Activated naive CD8-positive, alpha-beta T cell treated with anti-CD3 and anti-CD28 coated beads, Interleukin-2, amount 50 U/mL, for 16 hours (primary cell): ENCODE measurements around the gene TSSK2.

ENCODE experiments used
- DNase-seq: peaks from one replicate; pipeline ENCODE4 v3.0.0-alpha.2; 2020; ENCODE audit warnings: low read depth, low spot score

Gene TSSK2

DNA sequence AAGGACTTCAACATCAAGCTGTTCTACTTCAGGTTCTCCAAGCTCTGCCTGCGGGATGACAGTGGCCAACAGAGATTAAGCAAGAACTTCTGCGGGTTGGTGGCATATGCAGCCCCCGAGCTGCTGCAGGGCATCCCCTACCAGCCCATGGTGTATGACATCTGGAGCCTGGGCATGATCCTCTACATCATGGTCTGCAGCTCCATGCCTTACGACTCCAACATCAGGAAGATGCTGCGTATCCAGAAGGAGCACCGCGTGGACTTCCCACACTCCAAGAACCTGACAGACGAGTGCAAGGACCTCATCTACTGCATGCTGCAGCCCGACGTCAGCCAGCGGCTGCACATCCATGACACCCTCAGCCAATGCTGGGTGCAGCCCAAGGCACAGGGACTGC, 6.1 kb upstream of the TSSK2 start:
- no peak for DNase-seq

DNA sequence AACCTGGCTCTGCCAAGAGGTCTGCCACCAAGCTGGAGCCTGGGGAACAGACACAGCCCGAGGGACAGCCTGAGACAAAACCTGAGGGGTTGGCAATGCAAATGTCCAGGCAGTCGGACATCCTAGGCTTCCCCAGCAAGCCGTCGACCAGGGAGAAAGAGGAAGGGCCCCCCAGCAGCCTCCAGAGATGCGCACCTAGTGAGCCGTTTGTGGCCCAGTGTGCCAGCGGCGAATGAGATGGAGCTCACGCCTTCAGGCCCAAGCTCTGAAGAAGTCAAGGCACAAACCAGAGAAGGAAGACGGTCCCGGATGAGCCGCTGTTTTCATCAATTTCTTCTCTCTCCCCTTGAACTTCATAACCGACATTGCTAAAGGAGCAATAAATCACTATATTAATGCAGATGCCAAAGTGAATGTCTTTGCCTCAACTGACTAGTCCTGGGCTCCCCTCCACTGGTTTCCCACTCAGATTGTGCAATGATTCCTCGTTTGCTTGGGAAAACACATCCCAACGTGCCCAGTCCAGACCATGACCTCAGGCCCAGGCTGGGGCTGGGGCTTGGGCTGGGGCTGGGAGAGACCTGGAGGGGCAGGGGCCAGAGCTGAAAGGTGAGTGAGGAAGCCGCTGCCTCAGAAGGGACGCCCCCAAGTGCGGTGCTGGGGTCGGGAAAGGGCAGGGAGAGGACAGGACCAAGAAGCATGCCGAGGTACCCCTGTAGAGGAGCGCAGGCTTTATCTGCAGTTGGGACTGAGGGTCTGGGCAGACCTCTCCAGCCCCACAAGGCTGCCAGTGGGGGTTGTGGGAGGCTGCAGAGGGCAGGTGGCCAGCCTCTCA, 5.4 kb upstream of the TSSK2 start:
- DNase-seq = no peak

DNA sequence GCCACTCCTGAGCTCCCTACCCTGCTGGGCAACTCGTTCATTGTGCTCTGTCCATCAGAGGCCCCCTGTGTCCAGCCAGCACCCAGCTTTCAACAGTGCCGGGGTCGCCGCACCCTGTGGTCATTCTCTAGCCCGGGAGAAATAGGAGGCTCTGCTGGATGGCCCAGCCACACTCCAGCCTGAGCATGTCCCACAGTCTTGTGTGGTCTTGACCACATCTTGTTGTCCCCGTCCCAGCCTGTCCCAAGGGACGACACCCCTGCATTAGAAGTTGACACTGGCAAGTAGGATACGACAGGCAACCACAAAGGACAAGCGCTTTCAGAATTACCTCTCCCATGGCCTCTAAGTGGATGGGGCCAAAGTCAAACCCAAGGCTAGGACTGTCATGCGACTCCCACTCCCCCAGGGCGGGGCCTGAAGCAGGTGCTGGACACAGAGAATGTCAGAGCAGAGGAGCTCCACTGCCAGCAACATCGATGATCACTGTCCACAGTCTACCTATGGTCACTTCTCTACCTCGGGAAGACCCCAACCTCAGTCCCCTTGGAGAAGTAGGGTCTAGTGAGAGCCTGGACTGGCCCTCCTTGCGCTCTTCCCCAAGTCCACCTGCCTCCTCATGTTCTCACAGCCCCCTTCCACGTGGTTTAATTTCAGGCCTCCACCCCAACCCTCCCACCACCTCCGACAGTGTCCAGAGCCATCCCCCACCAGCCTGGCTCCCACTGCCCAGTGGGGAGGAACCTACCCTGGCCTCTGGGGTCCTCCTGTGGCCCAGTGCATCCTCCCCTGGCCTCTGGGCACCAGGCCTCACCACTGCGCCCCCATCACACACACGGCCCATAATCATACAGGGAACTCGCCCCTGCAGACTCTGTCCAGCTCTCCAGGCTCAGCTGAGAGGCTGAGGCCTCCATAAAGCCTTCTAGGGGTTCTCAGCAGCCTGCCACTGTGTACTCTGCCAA, 4.5 kb upstream of the TSSK2 start:
- DNase-seq = no peak

DNA sequence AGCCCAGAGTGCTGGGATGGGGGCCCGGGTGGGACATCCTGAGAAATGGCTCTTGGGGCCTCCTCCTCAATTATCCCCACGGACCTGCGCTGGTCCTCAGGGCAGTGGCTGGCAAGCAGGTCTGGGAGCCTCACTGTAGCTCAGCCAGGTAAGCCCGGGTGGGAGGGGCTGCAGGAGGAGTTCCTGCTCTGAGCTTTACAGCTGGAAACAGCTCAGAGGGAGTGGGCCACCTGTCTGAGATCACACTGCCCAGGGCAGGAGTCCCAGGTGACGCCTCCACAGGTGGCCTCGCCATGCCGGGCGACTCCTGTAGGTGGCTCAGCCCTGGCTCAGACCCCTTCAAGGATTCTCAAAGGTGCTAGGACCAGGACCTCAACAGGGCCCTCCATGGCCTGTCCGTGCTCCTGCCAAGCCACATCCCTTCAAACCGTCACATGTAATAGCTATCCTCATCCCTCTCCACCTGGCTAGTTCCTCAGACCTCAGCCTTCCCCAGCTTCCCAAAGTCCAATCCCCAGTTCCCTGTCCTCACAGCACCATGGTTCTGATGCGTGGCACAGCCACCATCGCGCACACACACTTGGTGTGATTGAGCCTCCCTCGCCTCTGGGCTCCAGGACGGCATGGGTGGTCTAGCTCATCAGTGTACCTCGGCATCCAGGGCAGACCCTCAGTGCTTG, 3.6 kb upstream of the TSSK2 start:
- no peak for DNase-seq

DNA sequence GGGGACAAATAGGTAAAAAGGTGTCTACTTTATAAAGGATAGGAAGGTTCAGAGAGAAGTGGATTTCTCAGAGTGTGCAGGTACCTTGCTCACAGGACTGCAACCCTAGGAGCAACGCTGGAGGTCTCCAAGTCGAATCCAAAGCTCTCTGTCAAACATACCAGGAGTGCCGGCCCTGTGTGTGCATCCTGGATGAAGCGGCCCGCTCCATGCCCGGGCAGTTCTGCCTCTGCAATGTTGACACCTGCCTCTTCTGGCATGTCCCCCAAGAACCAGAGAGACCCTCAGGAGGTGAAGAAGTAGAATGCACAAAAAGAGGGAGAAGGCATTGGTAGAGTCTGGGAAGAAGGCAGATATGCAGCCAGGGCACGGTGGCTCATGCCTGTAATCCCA, 3.1 kb upstream of the TSSK2 start:
- DNase-seq = no peak

DNA sequence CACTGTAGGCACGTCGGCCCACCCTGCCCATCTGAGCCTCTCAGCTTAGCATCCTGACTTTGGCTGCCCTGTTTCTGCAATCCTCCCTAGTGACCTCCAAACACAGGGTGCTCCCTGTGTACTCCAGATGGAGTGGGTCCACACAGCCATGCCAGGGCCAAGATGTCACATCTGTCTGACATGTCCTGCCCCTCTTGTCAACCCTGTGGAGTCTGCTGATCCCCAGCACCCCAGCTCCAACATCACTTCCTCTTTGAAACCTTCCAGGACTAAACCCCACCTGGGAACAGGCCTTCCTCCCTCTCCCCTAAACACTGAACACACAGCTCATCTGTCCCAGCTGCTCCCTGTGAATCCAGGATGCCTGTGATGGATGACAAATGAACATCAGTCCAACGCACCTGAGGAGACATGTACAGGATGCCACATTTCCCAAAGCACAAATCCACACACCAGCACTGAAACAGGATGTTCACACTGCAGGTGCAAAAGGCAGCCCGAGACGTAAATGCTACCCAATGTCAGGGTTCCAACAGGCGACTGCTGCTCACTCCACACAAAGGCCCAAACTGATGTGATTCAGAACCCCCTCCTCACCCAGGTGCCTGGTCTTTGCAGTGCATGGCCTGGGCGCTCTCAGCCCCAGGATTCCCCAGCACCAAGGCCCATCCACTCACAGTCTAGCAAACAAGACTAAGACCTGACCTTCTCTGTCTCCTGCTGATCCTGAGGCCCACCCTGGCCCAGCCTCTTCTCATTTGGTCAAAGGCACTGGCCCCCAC, 2.0 kb upstream of the TSSK2 start:
- DNase-seq = no peak

DNA sequence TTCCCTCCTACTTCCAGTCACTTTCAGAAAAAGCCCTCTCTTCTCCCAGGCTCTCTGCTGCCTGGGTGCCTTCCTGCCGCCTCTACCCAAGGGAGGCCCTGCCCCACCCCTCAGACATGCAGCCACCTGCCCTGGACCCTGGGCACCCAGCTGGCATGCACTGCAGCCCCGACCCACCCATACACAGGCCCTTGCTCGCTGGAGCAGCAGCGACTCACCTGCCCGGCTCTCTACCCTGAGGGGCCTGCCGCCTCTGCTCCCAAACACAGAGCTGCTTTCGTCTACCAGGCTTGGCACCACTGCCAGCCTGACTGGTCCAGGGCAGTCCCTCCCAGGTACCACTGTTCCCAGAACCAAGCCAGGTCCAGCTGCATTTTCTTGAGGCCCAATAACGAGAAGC, 1.2 kb upstream of the TSSK2 start:
- no peak for DNase-seq

DNA sequence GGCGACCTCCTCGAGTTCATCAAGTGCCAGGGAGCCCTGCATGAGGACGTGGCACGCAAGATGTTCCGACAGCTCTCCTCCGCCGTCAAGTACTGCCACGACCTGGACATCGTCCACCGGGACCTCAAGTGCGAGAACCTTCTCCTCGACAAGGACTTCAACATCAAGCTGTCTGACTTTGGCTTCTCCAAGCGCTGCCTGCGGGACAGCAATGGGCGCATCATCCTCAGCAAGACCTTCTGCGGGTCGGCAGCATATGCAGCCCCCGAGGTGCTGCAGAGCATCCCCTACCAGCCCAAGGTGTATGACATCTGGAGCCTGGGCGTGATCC, 542 bp downstream of the TSSK2 start:
- DNase-seq = no peak

DNA sequence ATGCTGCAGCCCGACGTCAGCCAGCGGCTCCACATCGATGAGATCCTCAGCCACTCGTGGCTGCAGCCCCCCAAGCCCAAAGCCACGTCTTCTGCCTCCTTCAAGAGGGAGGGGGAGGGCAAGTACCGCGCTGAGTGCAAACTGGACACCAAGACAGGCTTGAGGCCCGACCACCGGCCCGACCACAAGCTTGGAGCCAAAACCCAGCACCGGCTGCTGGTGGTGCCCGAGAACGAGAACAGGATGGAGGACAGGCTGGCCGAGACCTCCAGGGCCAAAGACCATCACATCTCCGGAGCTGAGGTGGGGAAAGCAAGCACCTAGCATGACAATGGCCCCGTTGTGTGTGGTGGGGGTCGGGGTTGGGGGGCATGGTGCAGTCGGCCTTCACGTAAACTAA, 1.0 kb downstream of the TSSK2 start:
- no peak for DNase-seq

DNA sequence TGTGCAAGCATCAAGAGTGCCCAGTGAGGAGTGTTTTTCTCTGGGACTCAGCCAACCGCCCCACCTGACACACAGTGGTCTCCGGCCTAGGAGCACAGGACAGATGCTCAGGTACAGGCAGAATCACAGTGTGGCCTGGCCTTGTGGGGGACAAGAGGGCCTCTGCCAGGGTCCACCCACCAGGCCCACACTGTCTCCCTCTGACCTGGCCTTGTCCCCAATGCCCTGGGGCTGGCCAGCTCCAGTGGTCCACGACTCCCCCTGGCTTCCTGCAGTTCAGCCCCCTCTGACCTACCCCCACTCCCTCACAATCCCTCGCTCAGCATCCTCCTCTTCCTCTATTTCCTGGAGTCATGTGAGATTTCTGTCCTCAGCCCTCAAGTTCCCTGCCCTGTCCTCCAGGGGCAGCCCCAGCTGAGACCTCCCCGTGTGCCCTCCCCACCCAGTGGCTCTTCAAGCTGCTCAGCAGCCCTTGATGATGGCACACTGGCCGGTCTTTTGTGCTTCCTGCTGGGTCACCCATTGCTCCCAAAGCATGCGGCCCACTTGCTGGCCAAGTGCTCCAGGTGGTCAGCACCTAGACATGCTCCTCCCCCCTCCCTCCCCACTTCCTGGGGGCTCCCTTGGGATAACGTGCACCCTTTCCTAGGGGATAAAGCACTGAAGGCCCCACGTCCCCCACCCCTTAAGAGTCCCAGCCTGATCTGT, 1.7 kb downstream of the TSSK2 start:
- no peak for DNase-seq

DNA sequence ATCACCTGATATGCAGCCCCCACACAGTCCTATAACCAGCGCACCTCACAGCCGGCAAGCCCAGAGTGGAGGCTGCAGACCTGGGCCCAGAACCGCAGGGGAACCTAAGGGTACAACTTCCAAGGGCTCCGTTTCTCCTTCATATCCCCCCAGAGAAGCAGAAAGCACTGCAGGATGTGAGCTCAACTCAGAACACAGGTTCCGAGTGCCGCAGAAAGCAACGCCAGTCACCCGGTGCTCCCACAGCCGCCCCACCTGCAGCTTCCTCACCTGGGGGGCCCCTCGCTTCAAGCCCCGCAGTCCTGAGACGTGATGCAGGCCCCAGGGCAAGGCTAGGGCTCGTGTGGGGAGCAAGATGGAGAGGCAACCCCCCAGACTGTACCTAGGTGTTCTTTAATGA, 2.5 kb downstream of the TSSK2 start:
- no peak for DNase-seq

DNA sequence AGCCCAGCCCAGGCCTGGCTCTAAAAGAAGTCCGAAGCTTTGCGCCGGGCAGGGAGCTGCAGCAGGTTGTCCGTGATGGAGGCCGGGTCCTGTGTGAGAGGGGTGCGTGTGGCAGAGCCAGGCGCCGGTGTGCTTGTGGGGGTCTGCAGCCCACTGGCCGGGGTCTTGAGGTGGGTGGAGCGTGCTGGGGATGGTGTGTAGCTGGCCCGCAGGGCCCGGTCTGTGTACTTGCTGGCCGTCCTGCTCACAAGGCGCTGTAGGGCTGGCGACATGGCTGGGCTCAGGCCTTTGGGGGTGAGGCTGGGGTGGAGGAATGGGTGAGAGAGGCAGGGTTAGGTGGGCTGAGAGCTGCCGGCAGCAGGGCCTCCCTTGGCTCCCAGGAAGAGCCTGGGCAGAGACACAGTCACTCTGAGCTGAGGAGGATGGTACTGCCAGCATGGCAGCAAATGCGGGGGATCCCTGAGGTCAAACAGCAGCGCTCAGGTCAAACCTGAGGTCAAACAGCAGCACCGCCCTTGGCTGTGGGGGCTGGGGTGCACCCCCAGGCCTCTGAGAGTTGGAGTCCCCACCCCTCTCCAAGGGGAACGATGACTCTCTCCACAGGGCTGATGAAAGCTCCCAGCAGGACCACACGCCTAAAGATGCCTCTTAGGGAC, 3.2 kb downstream of the TSSK2 start:
- no peak for DNase-seq

DNA sequence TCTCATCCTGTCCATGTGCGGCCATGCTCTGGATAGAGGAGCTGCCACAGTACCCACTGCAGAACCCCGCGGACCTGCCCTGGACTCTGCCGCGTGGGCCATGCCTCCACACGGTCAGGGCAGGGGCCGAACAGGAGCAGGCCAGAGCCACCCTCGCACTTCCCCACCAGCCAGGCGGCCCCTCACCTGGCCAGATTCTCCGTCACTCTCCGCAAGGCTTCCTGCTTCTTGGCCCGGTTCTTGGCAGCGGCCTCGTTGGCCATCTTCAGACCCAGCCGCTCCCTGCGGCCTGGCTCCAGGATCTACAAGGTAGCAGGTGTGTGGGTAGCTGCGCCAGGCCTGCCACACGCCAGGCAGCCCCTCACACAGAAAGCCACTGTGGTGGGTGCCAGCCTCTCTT, 3.8 kb downstream of the TSSK2 start:
- no peak for DNase-seq

DNA sequence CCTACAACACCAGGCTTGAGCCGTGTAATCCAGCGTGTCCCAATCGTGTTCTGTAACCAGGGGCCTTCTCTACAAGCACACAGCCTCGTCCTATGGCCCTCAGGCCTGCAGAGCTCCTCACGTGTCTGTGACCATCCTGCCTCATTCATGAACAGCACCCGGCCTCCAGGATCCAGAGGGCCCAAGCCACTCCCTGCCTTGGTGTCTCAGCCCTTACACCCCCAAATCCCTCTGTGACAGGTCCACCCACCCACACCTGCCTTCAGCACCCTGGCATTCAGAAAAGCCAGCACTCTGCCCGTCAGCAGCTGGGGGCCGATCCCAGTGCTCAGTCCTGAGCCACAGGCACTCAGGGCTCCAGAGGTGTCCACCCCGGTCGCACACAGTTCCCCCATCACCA, 5.8 kb downstream of the TSSK2 start:
- no peak for DNase-seq

DNA sequence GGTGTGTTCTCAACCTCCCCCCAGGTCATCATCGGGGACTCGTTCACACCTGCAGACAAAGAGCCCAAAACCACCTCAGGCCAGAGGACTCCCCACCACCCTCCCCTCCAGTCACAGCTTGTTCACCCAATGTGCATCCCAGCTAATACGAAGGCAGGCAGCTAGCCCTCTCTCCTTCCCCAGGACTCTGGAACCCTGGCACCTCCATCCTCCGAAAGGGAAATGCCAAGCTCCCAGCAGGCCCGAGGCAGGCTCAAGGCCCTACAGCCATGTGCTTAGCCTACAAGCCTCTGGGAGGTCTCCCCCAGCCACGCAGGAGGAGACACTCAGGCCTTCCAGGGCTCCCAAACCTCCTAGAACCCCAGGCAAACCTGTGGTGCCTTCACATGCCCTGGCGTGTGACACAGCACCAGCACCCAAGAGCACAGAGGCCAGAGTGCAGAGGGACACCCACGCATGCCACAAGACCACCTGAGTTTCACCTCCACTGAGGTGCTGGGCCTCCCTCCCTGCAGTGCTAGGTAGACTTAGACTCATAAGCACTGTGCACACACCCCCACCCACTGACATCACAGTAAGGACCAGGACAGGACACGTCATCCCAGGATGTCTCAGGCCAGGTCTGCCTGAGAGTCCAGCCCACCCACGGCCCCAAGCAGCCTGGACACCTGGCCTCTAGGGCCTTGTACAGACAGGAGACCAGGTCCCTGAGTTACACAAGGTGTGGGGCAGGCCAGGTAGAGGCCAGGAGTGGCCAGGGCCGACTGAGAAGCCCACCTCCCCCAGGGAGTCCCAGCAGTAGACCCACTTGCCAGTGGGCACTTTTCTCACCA, 6.5 kb downstream of the TSSK2 start:
- no peak for DNase-seq

DNA sequence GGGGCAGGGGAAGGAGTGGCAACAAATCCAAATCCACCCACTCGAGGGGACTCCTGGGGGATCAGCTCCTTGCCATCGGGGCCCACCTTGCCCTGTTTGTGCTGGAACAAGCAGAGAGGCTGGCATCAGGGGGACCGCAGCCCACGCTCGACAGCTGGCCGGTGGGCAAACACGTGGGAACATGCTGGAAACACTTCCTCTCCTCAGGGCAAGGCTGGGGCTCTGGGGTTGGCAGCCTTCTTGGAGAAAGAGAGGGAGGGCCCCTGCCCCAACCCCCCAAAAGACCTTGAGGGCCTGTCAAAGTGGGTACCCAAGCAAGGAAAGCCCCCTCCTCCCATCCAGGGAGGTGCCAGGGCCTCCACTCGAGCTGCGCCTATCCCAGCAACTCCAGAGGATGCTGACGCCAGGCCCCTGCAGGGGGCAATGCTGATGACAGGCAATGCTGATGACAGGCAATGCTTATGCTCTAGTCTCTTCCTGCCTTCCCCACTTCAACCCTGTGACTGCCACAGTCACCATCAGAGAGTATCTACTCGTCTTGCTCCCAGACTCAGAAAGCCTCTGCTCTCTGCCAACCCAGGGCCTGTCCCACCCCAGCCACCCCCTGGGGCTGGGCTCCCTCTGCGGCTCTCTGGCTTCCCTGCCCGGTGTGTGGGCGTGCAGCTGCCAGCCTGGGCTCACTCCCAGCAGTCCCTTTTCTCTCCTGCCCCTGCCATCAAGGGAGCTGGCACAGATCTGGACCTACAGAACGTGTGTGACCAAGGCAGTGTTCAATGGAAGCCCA, 7.3 kb downstream of the TSSK2 start:
- DNase-seq = no peak

DNA sequence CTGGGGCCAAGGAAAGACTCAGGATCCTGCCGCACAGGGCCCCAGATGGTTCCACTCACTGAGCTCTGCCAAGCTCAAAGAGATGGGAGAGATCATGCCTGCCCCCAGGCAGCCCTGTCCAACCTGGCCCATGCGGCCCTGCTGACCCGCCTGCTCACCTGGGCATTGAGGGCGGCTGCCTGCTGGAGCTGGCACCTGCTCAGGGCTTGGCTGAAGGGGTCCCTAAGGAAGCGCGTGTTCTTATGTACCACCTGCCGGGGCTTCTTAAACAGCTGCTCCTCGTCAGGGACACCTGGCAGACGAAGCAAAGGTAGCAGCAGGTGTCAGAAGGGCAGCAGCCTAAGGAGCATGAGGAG, 7.9 kb downstream of the TSSK2 start:
- no peak for DNase-seq

DNA sequence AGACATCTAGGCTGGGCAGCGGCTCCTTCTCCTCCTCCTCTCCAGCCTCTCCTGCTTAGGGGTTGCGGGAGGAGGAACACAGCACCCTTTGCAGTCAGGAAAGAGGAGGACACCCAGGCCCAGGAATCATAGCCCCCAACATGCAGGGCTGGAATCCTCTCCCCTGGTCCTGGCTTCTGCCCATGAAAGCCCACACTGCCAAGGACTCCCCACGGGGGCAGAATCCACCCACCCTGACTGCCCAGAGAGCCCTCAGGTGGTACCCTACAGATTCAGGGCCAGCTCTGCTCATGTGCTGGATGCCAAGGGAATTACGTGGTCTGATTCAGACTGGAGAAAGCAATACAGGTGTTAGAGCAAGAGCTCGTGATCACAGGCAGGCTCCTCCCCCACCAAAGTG, 8.9 kb downstream of the TSSK2 start:
- DNase-seq = no peak

DNA sequence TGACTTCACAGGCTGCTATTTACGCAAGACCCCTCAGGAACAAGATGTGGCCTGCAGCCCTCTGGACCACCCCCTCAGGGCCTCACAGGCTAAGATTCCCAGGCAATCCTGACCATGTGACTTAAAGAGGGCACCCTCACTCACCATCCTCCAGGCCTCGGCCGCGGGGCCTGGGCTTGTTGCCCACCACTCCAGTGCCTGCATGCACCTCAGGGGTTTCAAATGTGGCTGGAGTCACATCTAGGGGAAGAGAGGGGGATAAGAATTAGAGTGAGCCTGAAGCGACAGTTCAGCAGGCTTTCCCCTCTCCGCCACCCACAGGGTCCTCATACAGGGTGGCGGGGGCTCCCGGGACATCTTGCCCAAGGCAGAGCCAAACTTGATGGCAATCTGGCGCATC, 11.3 kb downstream of the TSSK2 start:
- no peak for DNase-seq
